Stimulated activated naive CD4-positive, alpha-beta T cell treated with Interleukin-2 at 50 U/mL for 16 hours (primary cell): ENCODE results near the gene RPL37.
"Not testable (repeated sequence)": the region's sequence is repeated elsewhere in the genome, so short reads cannot be mapped to it uniquely, and the experiment has no call there.

Experiments used
- DNase-seq: peaks from one replicate; lab custom pipeline; 2025; lab: John Stamatoyannopoulos, UW

RPL37 gene

GRCh38 chr5:40833712-40834229 lies 1.3 kb downstream of the RPL37 start:
- DNase-seq: no peak

DNA sequence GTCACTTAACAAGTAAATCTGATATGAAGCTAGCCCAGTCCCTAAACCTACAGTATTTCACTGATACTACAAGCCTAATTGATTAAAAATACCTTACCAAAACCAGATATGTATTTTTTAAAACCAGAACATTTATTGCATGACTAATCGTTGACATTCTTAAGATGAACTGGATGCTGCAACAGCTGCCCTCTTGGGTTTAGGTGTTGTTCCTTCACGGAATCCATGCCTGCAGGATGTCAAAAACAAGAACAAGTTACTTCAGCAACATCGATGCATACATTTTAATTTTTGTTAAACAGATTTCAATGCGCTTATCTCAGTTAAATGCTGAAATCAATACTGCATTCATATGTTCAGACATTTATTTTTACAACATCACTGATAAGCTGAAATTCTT lies 2.7 kb downstream of the RPL37 start:
- DNase-seq: no peak

- peak; percentile 24 for DNase-seq
These were observed 3.4 kb downstream of the RPL37 start for GRCh38 chr5:40831346-40832210.

DNA sequence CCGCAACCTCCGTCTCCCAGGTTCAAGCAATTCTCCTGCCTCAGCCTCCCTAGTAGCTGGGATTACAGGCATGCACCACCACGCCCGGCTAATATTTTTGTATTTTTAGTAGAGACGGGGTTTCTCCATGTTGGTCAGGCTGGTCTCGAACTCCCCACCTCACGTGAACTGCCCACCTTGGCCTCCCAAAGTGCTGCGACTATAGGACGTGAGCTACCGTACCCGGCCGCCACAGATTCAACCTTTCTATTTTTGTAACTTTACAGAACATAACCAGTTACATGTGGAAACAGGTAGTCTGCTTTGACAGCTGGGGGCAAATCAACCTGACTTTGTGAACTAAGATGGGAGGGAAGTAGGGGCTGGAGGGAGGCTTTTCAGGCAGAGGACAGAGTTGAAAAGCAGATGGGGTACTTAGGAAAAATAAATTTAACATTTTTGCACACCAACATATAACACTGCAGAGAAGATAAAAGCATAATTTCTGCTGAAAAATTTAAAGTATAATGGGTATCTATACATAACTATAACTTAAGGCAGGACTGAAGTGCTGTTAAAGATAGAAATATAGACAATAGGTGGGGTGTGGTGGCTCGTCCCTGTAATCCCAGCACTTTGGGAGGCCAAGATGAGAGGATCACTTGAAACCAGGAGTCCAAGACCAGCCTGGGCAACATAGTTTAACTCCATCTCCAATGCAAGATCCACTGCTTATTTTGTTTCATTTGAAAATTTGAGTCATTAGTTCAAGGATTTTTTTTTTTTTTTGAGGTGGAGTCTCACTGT lies 5.1 kb downstream of the RPL37 start:
- no peak for DNase-seq

DNA sequence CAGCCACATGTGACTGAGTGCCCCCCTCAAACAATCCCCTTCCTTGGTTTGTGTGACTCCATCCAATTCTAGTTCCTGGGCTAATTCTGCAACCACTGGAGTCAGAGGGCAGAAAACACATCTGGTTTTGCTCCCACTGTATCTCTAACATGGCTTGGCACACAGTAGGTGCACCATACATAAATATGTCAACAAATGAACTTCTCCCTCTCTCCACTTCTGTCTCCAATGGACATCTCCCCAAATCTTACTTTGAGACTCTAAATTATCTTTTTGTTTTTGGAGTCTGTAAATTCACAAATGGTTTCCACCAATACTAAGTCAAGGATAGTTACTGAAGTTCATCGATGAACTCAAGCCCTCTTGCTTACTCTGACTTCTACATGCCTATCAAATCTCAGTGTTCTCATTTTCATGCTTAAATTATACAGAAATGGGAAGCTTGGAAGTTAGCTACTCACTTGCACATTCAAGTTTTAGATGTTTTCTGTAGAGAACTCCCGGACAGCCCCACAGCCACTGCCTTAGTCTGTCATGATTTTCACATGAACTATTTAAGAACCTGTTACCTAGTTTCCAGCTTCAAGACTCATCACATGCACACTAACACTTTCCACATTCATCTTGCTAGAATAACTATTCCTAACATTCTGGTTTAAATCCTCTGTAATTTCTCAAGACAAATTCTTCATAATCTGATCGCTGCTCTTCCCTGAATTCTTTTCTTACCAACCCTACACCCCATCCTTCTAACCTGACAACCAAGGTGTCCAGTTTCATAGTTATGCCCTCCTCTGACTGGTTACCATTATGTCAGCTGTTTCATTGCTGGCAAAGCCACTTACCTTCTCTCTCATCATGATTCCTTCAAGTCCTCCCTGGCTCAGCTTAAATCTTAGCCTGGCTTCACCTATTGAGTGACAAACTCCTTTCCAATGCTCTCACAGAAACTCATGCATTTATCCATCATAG lies 6.0 kb downstream of the RPL37 start:
- DNase-seq: no peak

DNA sequence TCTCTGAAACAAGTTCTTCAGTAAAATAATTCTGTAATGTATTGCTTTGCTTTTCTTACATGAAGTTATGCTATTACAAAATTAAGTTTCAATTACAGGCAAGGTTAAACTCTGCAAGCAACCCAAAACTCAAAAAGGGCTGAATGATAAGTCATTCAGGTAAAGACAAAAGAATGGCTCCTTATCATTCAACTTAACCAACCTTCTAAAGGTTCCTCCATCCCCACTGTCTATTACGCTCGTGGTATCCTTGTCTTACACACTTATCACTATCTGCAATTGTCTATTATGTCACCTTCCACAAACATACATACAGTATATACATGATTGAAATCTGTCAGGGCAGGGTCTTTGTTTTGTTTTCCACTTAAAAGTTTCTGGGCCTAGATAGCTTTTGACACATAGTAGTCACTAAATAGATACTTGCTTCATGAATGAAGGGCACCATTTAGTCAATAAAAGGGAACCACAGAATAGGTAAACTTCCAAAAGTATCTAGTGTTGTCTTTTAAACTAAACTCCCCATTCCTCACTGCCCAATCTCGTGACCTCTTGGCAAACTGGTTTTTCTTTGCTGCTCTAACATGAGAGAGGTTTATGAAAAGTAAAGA lies 6.9 kb downstream of the RPL37 start:
- DNase-seq: no peak

DNA sequence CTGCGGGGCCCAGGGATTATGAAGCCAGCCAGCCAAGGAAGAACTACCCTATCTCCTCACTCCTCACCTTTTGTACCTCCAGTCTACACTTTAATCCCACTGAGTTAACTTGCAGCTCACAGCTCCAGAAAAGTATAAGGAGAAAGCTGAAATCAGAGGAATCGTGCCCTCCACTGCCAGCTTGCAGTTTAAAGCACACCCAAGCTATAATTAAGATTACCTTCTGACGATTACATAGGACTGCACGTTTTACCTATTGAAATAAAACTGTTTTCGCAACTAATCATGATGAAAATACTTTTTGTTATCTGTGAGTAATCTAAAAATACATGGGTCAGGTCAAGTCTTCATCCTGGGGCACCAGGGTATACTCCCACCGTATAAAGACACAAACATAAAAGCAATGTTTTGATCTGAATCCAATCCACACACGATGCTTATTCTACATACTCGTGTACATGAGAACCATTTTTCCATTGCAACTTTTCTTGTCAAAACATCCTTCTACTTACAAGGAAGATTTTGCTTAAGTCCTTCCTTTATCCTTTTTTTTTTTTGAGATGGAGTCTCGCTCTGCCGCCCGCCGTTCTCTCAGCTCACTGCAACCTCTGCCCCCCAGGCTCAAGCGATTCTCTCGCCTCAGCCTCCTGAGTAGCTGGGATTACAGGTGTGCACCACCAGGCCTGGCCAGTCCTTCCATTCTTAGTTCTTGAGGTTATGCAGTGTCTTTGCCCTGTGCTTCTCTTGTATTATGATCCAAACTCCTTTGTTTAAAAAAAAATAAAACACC lies 7.6 kb downstream of the RPL37 start:
- DNase-seq: no peak

DNA sequence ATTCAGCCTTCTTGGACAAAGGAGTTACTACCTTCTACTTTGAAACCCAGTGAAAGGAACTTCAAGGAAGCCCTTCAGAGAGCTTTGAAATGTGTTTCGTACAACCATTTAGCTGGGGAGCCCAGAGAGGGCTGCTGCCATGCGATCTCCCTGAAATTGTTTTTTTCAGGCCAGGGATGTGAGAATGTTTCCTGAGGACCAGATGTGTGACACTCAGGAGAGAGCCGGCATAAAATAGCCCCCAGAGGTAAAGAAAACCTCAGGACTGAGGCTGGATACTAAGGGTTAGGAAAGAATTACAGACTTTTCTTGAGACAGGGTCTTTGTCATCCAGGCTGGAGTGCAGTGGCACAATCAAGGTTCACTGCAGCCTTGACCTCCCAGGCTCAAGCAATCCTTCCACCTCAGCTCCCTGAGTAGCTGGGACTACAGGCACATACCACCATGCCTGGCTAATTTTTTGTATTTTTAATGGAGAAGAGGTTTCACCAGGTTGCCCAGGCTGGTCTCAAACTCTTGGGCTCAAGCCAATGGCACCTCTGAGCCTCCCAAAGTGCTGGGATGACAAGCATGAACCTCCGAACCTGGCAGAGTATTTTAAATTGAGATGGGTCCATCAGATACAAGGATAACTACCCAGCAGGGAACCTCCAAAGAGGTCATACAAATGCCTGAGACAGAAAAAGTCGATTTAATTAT lies 8.4 kb downstream of the RPL37 start:
- no peak for DNase-seq

DNA sequence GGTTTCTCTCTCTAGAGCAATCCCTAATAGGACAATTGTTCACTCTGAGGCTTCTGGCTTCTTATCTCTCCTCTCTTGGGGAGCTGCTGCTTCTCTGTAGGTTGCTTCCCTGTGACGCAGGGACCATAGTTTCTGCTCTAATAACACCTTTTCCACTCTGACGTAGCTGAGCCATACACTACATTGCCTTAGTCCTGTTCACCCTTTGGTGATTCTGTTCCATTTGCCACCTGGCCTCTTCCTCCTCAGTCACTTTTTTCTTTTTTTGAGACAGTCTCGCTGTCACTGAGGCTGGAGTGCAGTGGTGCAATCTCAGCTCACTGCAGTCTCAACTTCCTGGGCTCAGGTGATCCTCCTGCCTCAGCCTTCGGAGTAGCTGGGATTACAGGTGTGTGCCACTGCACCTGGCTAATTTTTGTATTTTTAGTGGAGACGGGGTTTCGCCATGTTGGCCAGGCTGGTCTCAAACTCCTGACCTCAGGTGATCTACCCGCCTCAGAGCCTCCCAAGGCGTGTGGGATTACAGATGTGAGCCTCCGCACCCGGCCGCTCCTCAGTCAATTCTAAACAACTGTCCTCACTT lies 9.5 kb downstream of the RPL37 start:
- not testable (repeated sequence) for DNase-seq

DNA sequence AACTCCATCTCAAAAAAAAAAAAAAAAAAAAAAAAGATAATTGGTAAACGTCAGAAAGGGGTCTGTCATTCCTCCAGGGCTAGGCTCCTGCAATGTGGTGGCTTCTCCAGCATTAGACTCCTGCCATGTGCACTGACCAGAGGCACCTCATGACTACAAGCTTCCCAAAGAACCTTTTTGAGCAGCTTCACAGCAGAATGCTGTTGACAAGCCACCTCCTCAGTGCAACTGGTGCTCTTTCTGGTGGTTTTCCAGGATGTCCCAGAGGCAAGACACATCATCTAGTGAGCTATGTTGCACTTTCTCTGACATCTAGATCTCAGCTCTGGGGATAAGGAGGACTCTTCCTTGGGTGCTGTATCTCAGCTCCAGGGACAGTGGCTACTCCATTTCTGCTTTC lies 11.6 kb downstream of the RPL37 start:
- DNase-seq: no peak

DNA sequence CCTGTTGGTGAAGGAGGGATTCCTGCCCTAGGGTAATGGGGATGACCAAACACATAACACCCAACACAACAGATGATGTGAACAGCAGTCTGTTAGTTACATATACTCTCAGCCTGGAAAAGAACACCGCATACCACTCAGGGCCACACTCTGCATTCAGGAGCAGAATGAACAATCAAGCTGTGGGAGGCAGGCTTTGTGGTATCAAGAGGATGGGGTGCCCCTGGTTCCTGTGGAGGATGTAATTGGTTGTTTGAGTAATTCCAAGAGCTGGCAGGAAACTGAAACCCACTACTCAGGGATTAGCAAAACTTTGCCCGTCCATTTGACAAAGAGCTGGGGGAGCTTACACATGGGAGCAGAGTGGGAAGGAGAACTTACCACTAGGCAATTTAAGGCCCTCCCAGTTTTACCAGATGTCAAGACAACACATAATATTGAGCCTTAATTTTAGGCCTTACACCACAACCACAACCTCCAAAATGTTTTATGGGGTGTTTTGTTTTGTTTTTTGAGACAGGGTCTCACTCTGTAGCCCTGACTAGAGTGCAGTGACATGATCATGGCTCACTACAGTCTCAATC lies 21.2 kb downstream of the RPL37 start:
- peak; percentile 28 for DNase-seq

DNA sequence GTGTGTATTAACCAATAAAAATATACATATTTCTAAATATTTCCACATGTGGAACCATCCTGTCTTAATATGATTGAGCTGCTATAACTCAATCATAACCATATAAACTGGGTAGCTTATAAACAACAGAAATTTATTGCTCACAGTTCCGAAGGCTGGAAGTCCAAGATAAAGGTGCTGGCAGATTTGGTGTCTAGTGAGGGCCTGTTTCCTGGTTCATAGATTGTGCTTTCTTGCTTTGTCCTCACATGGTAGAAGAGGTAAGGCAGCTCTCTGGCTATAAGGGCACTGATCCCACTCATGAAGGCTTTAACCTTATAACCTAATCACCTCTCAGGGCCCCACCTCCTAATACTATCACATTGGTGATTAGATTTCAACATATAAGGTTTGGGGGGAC lies 22.9 kb downstream of the RPL37 start:
- DNase-seq: no peak

GRCh38 chr5:40801771-40802562 lies 33.1 kb downstream of the RPL37 start:
- DNase-seq: no peak

DNA sequence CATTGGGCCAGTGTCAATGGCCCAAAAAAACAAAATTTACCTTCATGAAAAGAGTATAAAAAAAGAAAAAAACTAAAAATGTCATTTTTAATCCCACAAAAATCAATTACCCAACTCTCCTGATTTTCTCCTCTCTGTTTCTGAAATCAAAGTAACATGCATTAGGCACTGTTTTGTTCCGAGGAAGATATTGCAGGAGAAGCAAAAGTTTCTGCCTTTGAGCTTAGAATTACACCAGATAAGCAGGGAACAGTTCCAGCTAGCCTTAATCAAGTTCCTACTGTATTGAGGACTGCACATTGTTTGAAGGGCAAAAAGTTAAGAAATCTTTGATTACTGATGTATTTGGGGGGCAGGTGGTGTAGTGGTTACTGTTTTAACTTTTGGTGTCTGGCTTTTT lies 35.8 kb downstream of the RPL37 start:
- no peak for DNase-seq

GRCh38 chr5:40798801-40799210 lies 36.2 kb downstream of the RPL37 start:
- DNase-seq: no peak

DNA sequence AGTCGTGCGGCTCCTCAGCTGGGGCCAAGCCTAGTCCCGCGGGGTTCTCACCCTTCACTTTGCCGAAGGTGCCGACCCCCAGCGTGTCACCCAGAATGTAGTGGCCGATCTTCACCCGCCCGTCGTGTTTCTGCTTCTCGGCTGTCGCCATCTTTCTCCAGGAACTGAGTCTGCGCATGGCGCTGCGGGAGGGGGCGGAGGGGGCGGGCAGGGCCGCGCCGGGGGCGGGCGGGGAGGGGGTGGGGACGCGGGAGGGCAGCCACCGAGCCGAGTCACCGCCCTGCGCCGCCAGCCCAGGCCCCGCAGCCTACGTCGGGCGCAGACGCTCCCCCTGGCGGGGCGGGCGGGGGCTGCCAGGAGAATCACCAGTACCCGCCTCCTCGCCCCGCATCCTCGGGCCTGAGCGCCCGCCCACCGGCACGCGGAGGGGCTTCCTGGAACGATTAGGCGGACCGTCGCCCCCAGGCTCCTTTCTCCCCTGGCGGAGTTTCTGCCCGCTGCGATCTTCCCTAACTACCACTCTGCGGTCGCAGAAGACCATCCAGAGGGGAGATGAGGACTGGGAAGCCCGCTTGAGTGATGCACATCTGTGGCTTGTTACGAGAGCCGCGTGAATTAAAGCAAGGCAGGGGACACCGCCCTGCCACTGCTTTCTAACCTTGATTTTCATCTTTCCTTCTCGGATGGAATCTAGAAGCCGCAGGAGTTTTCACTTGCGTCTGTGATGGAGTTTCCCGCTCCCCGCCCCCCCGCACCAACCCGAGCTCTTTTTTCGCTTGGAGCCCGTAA lies 36.8 kb downstream of the RPL37 start, which contains the start of gene PRKAA1:
TSS of gene PRKAA1 (minus strand) at position 363 of the 789 bp plus-strand sequence. CDS start at position 178, 185 bp downstream.
- peak; percentile 88 for DNase-seq

GRCh38 chr5:40797273-40798011 lies 37.6 kb downstream of the RPL37 start:
- DNase-seq: peak; percentile 73
